Measurements from ENCODE around the gene SSBP3. TPM values are rescaled to one million over a fixed set of nuclear protein-coding genes. Genes with fewer than 3 reads are reported as not detected.

Gene SSBP3
- total RNA-seq, 1 experiment from 2014 or later = 115 TPM

- TF ChIP-seq ATF2 (CRISPR knock-in tag; IDR thresholded peaks at IDR 0.05; ENCODE audit: borderline replicate concordance, low read depth) = no peak
- TF ChIP-seq ZNF219 (CRISPR knock-in tag; IDR thresholded peaks at IDR 0.05; ENCODE audit: borderline replicate concordance) = no peak
- no peak for TF ChIP-seq ZNF532 (CRISPR knock-in tag; IDR thresholded peaks at IDR 0.05; ENCODE audit: borderline replicate concordance)
Measured at GRCh38 chr1:54191525-54191924, 214.7 kb downstream of the SSBP3 start (continued).

GRCh38 chr1:54190526-54190925 lies 215.7 kb downstream of the SSBP3 start:
- ATAC-seq (no peak), DNase-seq (ENCODE audit: low spot score) (no peak)
- ChIA-PET CTCF (no interaction called here), POLR2A (no interaction called here)
- no peak overlapping the region for H3K4me3 Mint-ChIP-seq
- no peaks in the 10 kb centered on the region for H3K27me3 Mint-ChIP-seq (ENCODE audit: low read depth)
- H3K36me3 Mint-ChIP-seq = peaks cover 24% of the 10 kb centered on the region
- H3K27ac Mint-ChIP-seq = no peak overlapping the region
- no peaks in the 10 kb centered on the region for H3K4me1 Mint-ChIP-seq
- TF ChIP-seq ARID4B (CRISPR knock-in tag; IDR thresholded peaks at IDR 0.05; ENCODE audit: borderline replicate concordance) (no peak), E2F1 (CRISPR knock-in tag; IDR thresholded peaks at IDR 0.05) (no peak), CREM (CRISPR knock-in tag; IDR thresholded peaks at IDR 0.05) (no peak), MYBL2 (CRISPR knock-in tag; IDR thresholded peaks at IDR 0.05) (no peak), IRF1 (CRISPR knock-in tag; IDR thresholded peaks at IDR 0.05) (no peak)
- no peaks in the 10 kb centered on the region for H3K9me3 Mint-ChIP-seq

GRCh38 chr1:54188291-54188690 lies 217.9 kb downstream of the SSBP3 start:
- Mint-ChIP-seq H3K4me3 (no peak overlapping the region), H3K27me3 (ENCODE audit: low read depth) (no peaks in the 10 kb centered on the region), H3K27ac (no peak overlapping the region), H3K9me3 (no peaks in the 10 kb centered on the region), H3K36me3 (peaks cover 26% of the 10 kb centered on the region), H3K4me1 (no peaks in the 10 kb centered on the region)
- ATAC-seq (no peak), DNase-seq (ENCODE audit: low spot score) (no peak)
- ChIA-PET POLR2A (no interaction called here), CTCF (interaction anchor here (0.9 kb wide), 1 partner anchor 67 kb away, joined by 3 read pairs; no protein-coding TSS in a partner anchor)
- TF ChIP-seq ATF6 (CRISPR knock-in tag; IDR thresholded peaks at IDR 0.05) = no peak
- no peak for TF ChIP-seq PRDM15 (CRISPR knock-in tag; IDR thresholded peaks at IDR 0.05)
- TF ChIP-seq MLX (CRISPR knock-in tag; IDR thresholded peaks at IDR 0.05) = no peak
- TF ChIP-seq ESRRA (CRISPR knock-in tag; IDR thresholded peaks at IDR 0.05; ENCODE audit: borderline replicate concordance) = no peak

All from WTC11 (cell line).